KMS-11 (cell line): ENCODE data around the gene ESPNL.

ENCODE experiments used
- H2AFZ ChIP-seq: fragments of 200-600 bp; sonication (generic); 2 replicates; pipeline ENCODE4 v1.6.1; 2016; ENCODE audit warnings: antibody characterized with exemption, mixed run types, low read depth
- H3K27ac ChIP-seq: fragments of 200-600 bp; sonication (generic); 2 replicates; pipeline ENCODE4 v1.6.1; 2016; ENCODE audit warnings: mild to moderate bottlenecking, mixed run types
- H3K27me3 ChIP-seq: fragments of 200-600 bp; sonication (generic); 2 replicates; pipeline ENCODE4 v1.6.1; 2017; ENCODE audit warnings: mild to moderate bottlenecking, low read depth, mixed run types, moderate library complexity; ENCODE audit not compliant: insufficient read depth
- H3K36me3 ChIP-seq: fragments of 200-600 bp; sonication (generic); 2 replicates; pipeline ENCODE4 v1.6.1; 2017; ENCODE audit warnings: mild to moderate bottlenecking, mixed run types; ENCODE audit not compliant: insufficient read depth
- H3K4me1 ChIP-seq: fragments of 200-600 bp; sonication (generic); 2 replicates; pipeline ENCODE4 v1.6.1; 2016; ENCODE audit warnings: mild to moderate bottlenecking, low read depth, mixed run types; ENCODE audit not compliant: poor library complexity, severe bottlenecking
- H3K4me2 ChIP-seq: fragments of 200-600 bp; sonication (generic); 2 replicates; pipeline ENCODE4 v1.7.0; 2016; ENCODE audit warnings: mild to moderate bottlenecking, mixed run types
- H3K4me3 ChIP-seq: fragments of 200-600 bp; sonication (generic); IDR thresholded peaks from 2 replicates; pipeline ENCODE4 v1.6.1; 2017; ENCODE audit warnings: low read depth, low read length, mixed read lengths; ENCODE audit not compliant: insufficient read depth
- H3K79me2 ChIP-seq: fragments of 200-600 bp; sonication (generic); 2 replicates; pipeline ENCODE4 v1.6.1; 2016; ENCODE audit warnings: low read depth, mixed run types; ENCODE audit not compliant: insufficient read depth
- H3K9ac ChIP-seq: fragments of 200-600 bp; sonication (generic); 2 replicates; pipeline ENCODE4 v1.6.1; 2016; ENCODE audit warnings: mild to moderate bottlenecking, mixed run types
- H4K20me1 ChIP-seq: fragments of 200-600 bp; sonication (generic); 2 replicates; pipeline ENCODE4 v1.6.1; 2016; ENCODE audit warnings: mild to moderate bottlenecking, mixed run types; ENCODE audit not compliant: insufficient read depth
- TF ChIP-seq, protein P1 (sequence below): fragments of 200-600 bp; sonication (generic); conservative IDR thresholded peaks from 2 replicates; pipeline ENCODE4 v1.6.1; 2017; ENCODE audit warnings: low read depth, mild to moderate bottlenecking, antibody characterized with exemption, low read length, moderate library complexity, mixed read lengths

Gene ESPNL

DNA sequence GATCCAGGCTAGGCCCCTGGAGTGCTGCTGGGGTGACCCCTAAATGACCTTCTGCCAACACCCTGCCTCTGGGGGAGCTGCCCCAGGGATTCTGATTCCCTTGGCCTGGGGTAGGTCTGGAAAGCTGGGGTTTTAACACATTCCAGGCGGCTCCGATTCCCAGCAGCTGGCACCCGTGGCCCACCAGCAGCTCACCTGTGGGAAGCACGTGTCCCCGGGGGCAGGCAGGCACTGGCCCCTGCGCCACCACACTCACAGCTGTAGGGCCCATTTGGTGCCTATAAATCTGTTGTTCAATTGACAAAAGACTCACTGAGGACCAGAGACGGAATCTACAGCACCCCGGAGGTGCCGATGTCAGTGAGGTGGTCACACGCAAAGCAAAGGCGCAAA lies 34.2 kb downstream of the ESPNL start:
- Histone ChIP-seq H3K4me3 (no peak overlapping the region), H2AFZ (no peak overlapping the region), H3K27me3 (0 out of 2 replicates have a peak, but pooled peaks cover 2% of the 10 kb centered on the region), H3K79me2 (no peaks in the 10 kb centered on the region), H3K27ac (no peak overlapping the region), H3K4me2 (no peak overlapping the region), H3K9ac (no peak overlapping the region), H3K4me1 (no peaks in the 10 kb centered on the region), H4K20me1 (no peaks in the 10 kb centered on the region), H3K36me3 (no peaks in the 10 kb centered on the region)
- TF ChIP-seq, protein P1, sequence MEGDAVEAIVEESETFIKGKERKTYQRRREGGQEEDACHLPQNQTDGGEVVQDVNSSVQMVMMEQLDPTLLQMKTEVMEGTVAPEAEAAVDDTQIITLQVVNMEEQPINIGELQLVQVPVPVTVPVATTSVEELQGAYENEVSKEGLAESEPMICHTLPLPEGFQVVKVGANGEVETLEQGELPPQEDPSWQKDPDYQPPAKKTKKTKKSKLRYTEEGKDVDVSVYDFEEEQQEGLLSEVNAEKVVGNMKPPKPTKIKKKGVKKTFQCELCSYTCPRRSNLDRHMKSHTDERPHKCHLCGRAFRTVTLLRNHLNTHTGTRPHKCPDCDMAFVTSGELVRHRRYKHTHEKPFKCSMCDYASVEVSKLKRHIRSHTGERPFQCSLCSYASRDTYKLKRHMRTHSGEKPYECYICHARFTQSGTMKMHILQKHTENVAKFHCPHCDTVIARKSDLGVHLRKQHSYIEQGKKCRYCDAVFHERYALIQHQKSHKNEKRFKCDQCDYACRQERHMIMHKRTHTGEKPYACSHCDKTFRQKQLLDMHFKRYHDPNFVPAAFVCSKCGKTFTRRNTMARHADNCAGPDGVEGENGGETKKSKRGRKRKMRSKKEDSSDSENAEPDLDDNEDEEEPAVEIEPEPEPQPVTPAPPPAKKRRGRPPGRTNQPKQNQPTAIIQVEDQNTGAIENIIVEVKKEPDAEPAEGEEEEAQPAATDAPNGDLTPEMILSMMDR, result no peak

DNA sequence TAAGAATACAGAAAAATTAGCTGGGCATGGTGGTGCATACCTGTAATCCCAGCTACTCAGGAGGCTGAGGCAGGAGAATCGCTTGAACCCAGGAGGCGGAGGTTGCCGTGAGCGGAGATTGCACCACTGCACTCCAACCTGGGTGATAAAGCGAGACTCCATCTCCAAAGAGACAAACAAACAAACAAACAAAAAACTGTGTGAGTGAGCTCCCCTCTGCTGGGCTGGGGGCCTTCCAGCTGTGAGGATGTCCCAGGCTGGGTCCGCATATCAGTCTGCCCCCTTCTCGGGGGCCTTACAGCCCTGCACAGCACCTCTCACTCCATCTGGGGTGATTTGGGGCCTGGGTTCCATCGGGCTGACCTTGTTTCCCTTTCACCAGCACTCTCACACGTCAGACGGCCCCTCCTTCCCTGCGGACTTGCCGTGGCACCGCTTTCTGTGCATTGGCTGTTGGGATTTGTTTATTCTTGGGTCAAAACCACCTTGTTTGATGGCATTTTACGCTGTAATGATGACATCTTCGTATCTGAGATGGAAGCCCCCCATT lies 35.5 kb downstream of the ESPNL start:
- peaks cover 4% of the 10 kb centered on the region for H3K4me1 ChIP-seq
- no peak overlapping the region for H3K4me2 ChIP-seq
- no peaks in the 10 kb centered on the region for H3K36me3 ChIP-seq
- H3K27me3 ChIP-seq, result no peaks in the 10 kb centered on the region
- no peak overlapping the region for H3K9ac ChIP-seq
- no peaks in the 10 kb centered on the region for H3K79me2 ChIP-seq
- H2AFZ ChIP-seq, result no peak overlapping the region
- H3K4me3 ChIP-seq, result no peak overlapping the region
- TF ChIP-seq, protein P1, result no peak
- H4K20me1 ChIP-seq, result no peaks in the 10 kb centered on the region
- H3K27ac ChIP-seq, result no peak overlapping the region

DNA sequence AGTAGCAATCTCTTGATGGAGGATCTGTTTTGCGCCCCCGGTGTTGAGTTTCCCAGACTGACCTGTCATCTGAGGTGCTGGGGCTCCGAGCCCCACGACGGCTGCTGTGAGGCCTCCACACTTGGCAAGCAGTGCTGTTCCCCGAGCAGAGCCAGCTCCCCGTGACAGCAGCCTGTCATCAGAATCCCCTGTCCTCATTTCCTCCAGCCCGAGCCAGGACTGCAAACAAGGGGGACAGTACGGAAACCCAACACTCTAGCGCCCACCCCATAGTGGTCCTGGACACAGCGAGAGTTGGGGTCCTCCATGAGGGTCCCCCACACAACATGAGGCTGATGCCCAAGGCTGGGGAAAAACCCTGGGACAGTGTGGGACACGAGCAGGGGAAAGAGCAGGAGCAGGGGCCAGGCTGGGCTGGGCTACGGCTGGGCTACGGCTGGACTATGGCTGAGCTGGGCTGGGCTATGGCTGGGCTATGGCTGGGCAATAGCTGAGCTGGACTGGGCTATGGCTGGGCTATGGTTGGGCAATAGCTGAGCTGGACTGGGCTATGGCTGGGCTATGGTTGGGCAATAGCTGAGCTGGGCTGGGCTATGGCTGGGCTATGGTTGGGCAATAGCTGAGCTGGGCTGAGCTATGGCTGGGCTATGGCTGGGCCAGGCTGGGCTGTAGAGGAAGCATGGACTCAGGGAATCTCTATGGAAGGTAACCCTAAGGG lies 36.8 kb downstream of the ESPNL start:
- H3K36me3 ChIP-seq, result no peaks in the 10 kb centered on the region
- no peaks in the 10 kb centered on the region for H3K27me3 ChIP-seq
- no peak overlapping the region for H3K4me2 ChIP-seq
- peaks cover 4% of the 10 kb centered on the region for H3K4me1 ChIP-seq
- H3K79me2 ChIP-seq, result no peaks in the 10 kb centered on the region
- H3K9ac ChIP-seq, result no peak overlapping the region
- no peak overlapping the region for H3K27ac ChIP-seq
- no peak overlapping the region for H3K4me3 ChIP-seq
- H4K20me1 ChIP-seq, result no peaks in the 10 kb centered on the region
- H2AFZ ChIP-seq, result no peak overlapping the region
- TF ChIP-seq, protein P1, result no peak

DNA sequence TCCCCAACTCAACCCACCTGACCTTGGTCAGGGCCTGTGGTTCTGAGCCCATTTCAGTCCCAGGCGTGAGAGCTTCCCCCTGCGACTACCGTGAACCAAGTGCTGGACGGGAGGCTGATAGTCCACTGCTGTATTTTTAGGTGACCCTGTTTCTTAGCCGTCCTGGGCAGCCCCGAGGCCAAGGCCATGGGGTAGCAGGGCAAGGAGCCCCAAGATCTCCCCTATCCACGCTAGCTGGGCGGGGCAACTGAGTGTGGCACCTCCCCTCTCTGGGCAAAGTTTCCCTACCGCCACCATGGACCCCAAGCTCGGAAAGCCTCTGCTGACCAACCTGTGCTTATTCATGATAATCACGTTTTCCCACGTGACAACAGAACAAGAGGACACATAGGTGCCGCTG lies 37.7 kb downstream of the ESPNL start:
- Histone ChIP-seq H3K9ac (no peak overlapping the region), H3K27me3 (no peaks in the 10 kb centered on the region), H3K4me1 (peaks cover 4% of the 10 kb centered on the region), H3K4me3 (no peak overlapping the region), H4K20me1 (no peaks in the 10 kb centered on the region), H3K36me3 (no peaks in the 10 kb centered on the region), H3K79me2 (no peaks in the 10 kb centered on the region), H3K27ac (no peak overlapping the region), H3K4me2 (no peak overlapping the region), H2AFZ (no peak overlapping the region)
- TF ChIP-seq, protein P1, result no peak
